HEK293 (cell line): ENCODE data around the gene TEAD1.

ENCODE experiments used
- CTCF ChIP-seq: fragments of 450-650 bp; formaldehyde crosslinking; IDR thresholded peaks from 2 replicates; pipeline ENCODE4 v1.5.1; 2016; ENCODE audit warnings: missing biosample characterization, missing genetic modification characterization
- EGR2 ChIP-seq: fragments of 450-650 bp; formaldehyde crosslinking; IDR thresholded peaks from 2 replicates; pipeline ENCODE4 v1.5.1; 2016; ENCODE audit warnings: low read depth, missing biosample characterization, missing genetic modification characterization
- IKZF3 ChIP-seq: fragments of 450-650 bp; IDR thresholded peaks from 2 replicates; pipeline ENCODE4 v1.5.0; 2018; ENCODE audit warnings: missing biosample characterization, mild to moderate bottlenecking, missing genetic modification characterization, moderate library complexity
- KLF17 ChIP-seq: fragments of 450-650 bp; formaldehyde crosslinking; IDR thresholded peaks from 2 replicates; pipeline ENCODE4 v1.5.1; 2016; ENCODE audit warnings: missing biosample characterization, missing genetic modification characterization
- REST ChIP-seq: fragments of 450-650 bp; formaldehyde crosslinking; IDR thresholded peaks from 2 replicates; pipeline ENCODE4 v1.5.1; 2016; ENCODE audit warnings: missing biosample characterization, missing genetic modification characterization
- SP7 ChIP-seq: fragments of 450-650 bp; formaldehyde crosslinking; IDR thresholded peaks from 2 replicates; pipeline ENCODE4 v1.5.1; 2016; ENCODE audit warnings: missing biosample characterization, missing genetic modification characterization
- ZNF10 ChIP-seq: fragments of 450-650 bp; formaldehyde crosslinking; IDR thresholded peaks from 2 replicates; pipeline ENCODE4 v1.5.1; 2017; ENCODE audit warnings: missing biosample characterization, missing genetic modification characterization
- ZNF132 ChIP-seq: fragments of 450-650 bp; formaldehyde crosslinking; IDR thresholded peaks from 2 replicates; pipeline ENCODE4 v1.5.1; 2017; ENCODE audit warnings: missing biosample characterization, missing genetic modification characterization, borderline replicate concordance
- ZNF133 ChIP-seq: fragments of 450-650 bp; formaldehyde crosslinking; IDR thresholded peaks from 2 replicates; pipeline ENCODE4 v1.5.1; 2016; ENCODE audit warnings: missing biosample characterization, missing genetic modification characterization
- ZNF18 ChIP-seq: fragments of 450-650 bp; formaldehyde crosslinking; IDR thresholded peaks from 2 replicates; pipeline ENCODE4 v1.5.1; 2016; ENCODE audit warnings: missing biosample characterization, missing genetic modification characterization
- ZNF184 ChIP-seq: fragments of 450-650 bp; IDR thresholded peaks from 2 replicates; pipeline ENCODE4 v1.5.1; 2018; ENCODE audit warnings: missing biosample characterization, mild to moderate bottlenecking, missing genetic modification characterization
- ZNF202 ChIP-seq: fragments of 450-650 bp; formaldehyde crosslinking; IDR thresholded peaks from 2 replicates; pipeline ENCODE4 v1.5.1; 2016; ENCODE audit warnings: missing biosample characterization, missing genetic modification characterization, borderline replicate concordance
- ZNF24 ChIP-seq: fragments of 450-650 bp; formaldehyde crosslinking; IDR thresholded peaks from 2 replicates; pipeline ENCODE4 v1.5.1; 2016; ENCODE audit warnings: missing biosample characterization, missing genetic modification characterization
- ZNF266 ChIP-seq: fragments of 450-650 bp; formaldehyde crosslinking; IDR thresholded peaks from 2 replicates; pipeline ENCODE4 v1.5.1; 2016; ENCODE audit warnings: missing biosample characterization, missing genetic modification characterization, low read depth
- ZNF335 ChIP-seq: fragments of 450-650 bp; formaldehyde crosslinking; conservative IDR thresholded peaks from 2 replicates; pipeline ENCODE4 v1.5.1; 2016; ENCODE audit warnings: missing biosample characterization, missing genetic modification characterization
- ZNF362 ChIP-seq: fragments of 450-650 bp; formaldehyde crosslinking; IDR thresholded peaks from 2 replicates; pipeline ENCODE4 v1.5.1; 2016; ENCODE audit warnings: missing biosample characterization, missing genetic modification characterization
- ZNF423 ChIP-seq: fragments of 450-650 bp; formaldehyde crosslinking; IDR thresholded peaks from 2 replicates; pipeline ENCODE4 v1.5.1; 2016; ENCODE audit warnings: missing biosample characterization, missing genetic modification characterization
- ZNF510 ChIP-seq: fragments of 450-650 bp; formaldehyde crosslinking; IDR thresholded peaks from 2 replicates; pipeline ENCODE4 v1.5.1; 2018; ENCODE audit warnings: mild to moderate bottlenecking, missing genetic modification characterization, missing biosample characterization; ENCODE audit not compliant: insufficient replicate concordance
- ZNF549 ChIP-seq: fragments of 450-650 bp; IDR thresholded peaks from 2 replicates; pipeline ENCODE4 v1.5.1; 2018; ENCODE audit warnings: missing biosample characterization, missing genetic modification characterization, mild to moderate bottlenecking, inconsistent platforms, moderate library complexity
- ZNF558 ChIP-seq: fragments of 450-650 bp; formaldehyde crosslinking; IDR thresholded peaks from 2 replicates; pipeline ENCODE4 v1.5.1; 2016; ENCODE audit warnings: missing biosample characterization, missing genetic modification characterization
- ZNF692 ChIP-seq: fragments of 450-650 bp; formaldehyde crosslinking; IDR thresholded peaks from 2 replicates; pipeline ENCODE4 v1.5.1; 2016; ENCODE audit warnings: missing biosample characterization, missing genetic modification characterization
- ZNF747 ChIP-seq: fragments of 450-650 bp; formaldehyde crosslinking; IDR thresholded peaks from 2 replicates; pipeline ENCODE4 v1.5.1; 2016; ENCODE audit warnings: missing biosample characterization, missing genetic modification characterization
- ZNF791 ChIP-seq: fragments of 450-650 bp; formaldehyde crosslinking; IDR thresholded peaks from 2 replicates; pipeline ENCODE4 v1.5.1; 2016; ENCODE audit warnings: missing biosample characterization, missing genetic modification characterization
- ZSCAN5A ChIP-seq: fragments of 450-650 bp; formaldehyde crosslinking; IDR thresholded peaks from 2 replicates; pipeline ENCODE4 v1.5.1; 2016; ENCODE audit warnings: missing biosample characterization, missing genetic modification characterization
- ZXDB ChIP-seq: fragments of 450-650 bp; formaldehyde crosslinking; IDR thresholded peaks from 2 replicates; pipeline ENCODE4 v1.5.1; 2016; ENCODE audit warnings: missing biosample characterization, missing genetic modification characterization

Gene TEAD1

GRCh38 chr11:12724301-12725054 is 50.3 kb downstream of the TEAD1 start (continued):
- TF ChIP-seq ZNF791 (tag by site-specific recombination) = no peak
- no peak for TF ChIP-seq ZNF132 (tag by site-specific recombination)
- peak; percentile 72; the same call in 1 of the 2 replicates for TF ChIP-seq ZNF24 (tag by site-specific recombination)
- no peak for TF ChIP-seq ZNF335 (tag by site-specific recombination)
- TF ChIP-seq ZNF202 = no peak
- 0 out of 2 replicates have a peak, but pooled peaks have one; percentile 32 for TF ChIP-seq REST (tag by site-specific recombination)
- peak; percentile 64 for TF ChIP-seq ZXDB
- TF ChIP-seq IKZF3 (tag by site-specific recombination) = peak; percentile 70
- no peak for TF ChIP-seq ZNF692 (tag by site-specific recombination)
- peak; percentile 88 for TF ChIP-seq SP7
- TF ChIP-seq ZNF266 (tag by site-specific recombination) = no peak
- TF ChIP-seq ZNF510 = no peak
- no peak for TF ChIP-seq CTCF (tag by site-specific recombination)
- no peak for TF ChIP-seq ZNF423
- no peak for TF ChIP-seq ZNF747 (tag by site-specific recombination)
- TF ChIP-seq ZNF133 (tag by site-specific recombination) = no peak
- TF ChIP-seq ZNF549 (tag by site-specific recombination) = no peak
- TF ChIP-seq ZSCAN5A = no peak
- TF ChIP-seq EGR2 (tag by site-specific recombination) = no peak
- TF ChIP-seq ZNF362 (tag by site-specific recombination) = no peak
- no peak for TF ChIP-seq ZNF10 (tag by site-specific recombination)
- no peak for TF ChIP-seq KLF17 (tag by site-specific recombination)
- TF ChIP-seq ZNF184 = no peak
- no peak for TF ChIP-seq ZNF558 (tag by site-specific recombination)
- no peak for TF ChIP-seq ZNF18 (tag by site-specific recombination)
